ENCODE measurements around the gene NEAT1. TPM values are rescaled to one million over a fixed set of nuclear protein-coding genes. Genes with fewer than 3 reads are reported as not detected.

NEAT1 gene
- total RNA-seq, 6 experiments from 2014 or later = 202 to 1,225 (median 767) TPM

GRCh38 chr11:65425105-65425970 lies 2.7 kb downstream of the NEAT1 start:
- H3K36me3 ChIP-seq = peaks cover 0 to 16% (median 6%) of the 10 kb centered on the region in 4 donors
- H3K4me3 ChIP-seq = peak overlapping the region; percentile 68 to 87 (median 77)
- H3K4me1 ChIP-seq = peaks cover 0 to 7% (median 6%) of the 10 kb centered on the region in 4 donors
- H3K27ac ChIP-seq = peak overlapping the region; percentile 97 to 100 (median 100)
- DNase-seq (peak; percentile 39 to 56 (median 56)), ATAC-seq (no peak)
- intact Hi-C loops (cut with DNase I) = no loop called here
- H3K27me3 ChIP-seq = no peaks in the 10 kb centered on the region
- peak; percentile 53 for TF ChIP-seq POLR2A (IDR thresholded peaks at IDR 0.05)
- peak in 1 of 4 donors; percentile 21 for TF ChIP-seq CTCF (IDR thresholded peaks at IDR 0.05)
- no peaks in the 10 kb centered on the region for H3K9me3 ChIP-seq
- under 1% methylated on average over 9 of the region's 9 CpGs for WGBS (ENCODE audit: insufficient coverage, low coverage, low lambda C conversion rate, missing lambda C conversion rate)

DNA sequence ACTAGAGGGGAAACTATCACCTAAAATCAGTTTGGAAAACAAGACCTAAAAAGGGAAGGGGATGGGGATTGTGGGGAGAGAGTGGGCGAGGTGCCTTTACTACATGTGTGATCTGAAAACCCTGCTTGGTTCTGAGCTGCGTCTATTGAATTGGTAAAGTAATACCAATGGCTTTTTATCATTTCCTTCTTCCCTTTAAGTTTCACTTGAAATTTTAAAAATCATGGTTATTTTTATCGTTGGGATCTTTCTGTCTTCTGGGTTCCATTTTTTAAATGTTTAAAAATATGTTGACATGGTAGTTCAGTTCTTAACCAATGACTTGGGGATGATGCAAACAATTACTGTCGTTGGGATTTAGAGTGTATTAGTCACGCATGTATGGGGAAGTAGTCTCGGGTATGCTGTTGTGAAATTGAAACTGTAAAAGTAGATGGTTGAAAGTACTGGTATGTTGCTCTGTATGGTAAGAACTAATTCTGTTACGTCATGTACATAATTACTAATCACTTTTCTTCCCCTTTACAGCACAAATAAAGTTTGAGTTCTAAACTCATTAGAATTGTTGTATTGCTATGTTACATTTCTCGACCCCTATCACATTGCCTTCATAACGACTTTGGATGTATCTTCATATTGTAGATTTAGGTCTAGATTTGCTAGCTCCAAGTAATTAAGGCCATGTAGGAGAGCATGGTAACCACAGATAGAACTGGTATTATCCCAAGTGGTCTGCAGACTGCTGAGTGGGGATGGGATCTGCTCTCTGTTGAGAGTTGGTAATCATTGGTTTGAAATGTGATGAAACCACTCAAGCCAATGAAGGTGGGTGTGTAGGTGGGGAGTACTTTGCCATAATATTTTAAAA lies 3.6 kb downstream of the NEAT1 start:
- Histone ChIP-seq H3K27ac (peak overlapping the region; percentile 97 to 100 (median 100)), H3K9me3 (no peaks in the 10 kb centered on the region), H3K27me3 (no peaks in the 10 kb centered on the region), H3K4me1 (peaks cover 0 to 8% (median 3%) of the 10 kb centered on the region in 4 donors), H3K36me3 (peaks cover 0 to 16% (median 7%) of the 10 kb centered on the region in 4 donors), H3K4me3 (peak overlapping the region; percentile 68 to 87 (median 77))
- DNase-seq (peak; percentile 15 to 41 (median 17)), ATAC-seq (peak in 2 of 4 donors; percentile 0 to 1)
- 0% methylated on average over 9 of the region's 9 CpGs for WGBS (ENCODE audit: insufficient coverage, low coverage, low lambda C conversion rate, missing lambda C conversion rate)
- TF ChIP-seq POLR2A (IDR thresholded peaks at IDR 0.05) = peak; percentile 72
- no peak for TF ChIP-seq CTCF (IDR thresholded peaks at IDR 0.05)
- intact Hi-C loops (cut with DNase I) = no loop called here

GRCh38 chr11:65426839-65427690 lies 4.5 kb downstream of the NEAT1 start:
- ATAC-seq = peak; percentile 6 to 9 (median 8)
- intact Hi-C loops (cut with DNase I) = no loop called here
- 7% methylated on average over 7 of the region's 10 CpGs for WGBS (ENCODE audit: insufficient coverage, low coverage, low lambda C conversion rate, missing lambda C conversion rate)

More at GRCh38 chr11:65426839-65427690, 4.5 kb downstream of the NEAT1 start:
- Histone ChIP-seq H3K9me3 (no peaks in the 10 kb centered on the region), H3K4me1 (peaks cover 0 to 8% (median 7%) of the 10 kb centered on the region in 4 donors), H3K27me3 (no peaks in the 10 kb centered on the region), H3K4me3 (peak overlapping the region; percentile 68 to 87 (median 77)), H3K36me3 (peaks cover 0 to 16% (median 8%) of the 10 kb centered on the region in 4 donors), H3K27ac (peak overlapping the region; percentile 97 to 100 (median 100))
- TF ChIP-seq POLR2A (IDR thresholded peaks at IDR 0.05) = peak; percentile 57
- peak in 1 of 4 donors; percentile 2 for TF ChIP-seq CTCF (IDR thresholded peaks at IDR 0.05)
- peak; percentile 68 to 75 (median 75) for DNase-seq
